Fibroblast of peridontal ligament (primary cell): ENCODE results near the gene OS9.
"Not testable (repeated sequence)": the region's sequence is repeated elsewhere in the genome, so short reads cannot be mapped to it uniquely, and the experiment has no call there.

Experiments used
- DNase-seq: peaks from one replicate; pipeline ENCODE4 v3.0.0-alpha.2; 2010; ENCODE audit errors: extremely low read depth

The OS9 gene

GRCh38 chr12:57695770-57696432 lies 2.0 kb downstream of the OS9 start:
- DNase-seq = no peak

- no peak for DNase-seq
Observed at GRCh38 chr12:57697076-57697475, 3.1 kb downstream of the OS9 start.

GRCh38 chr12:57698414-57698813 lies 4.5 kb downstream of the OS9 start:
- DNase-seq = no peak

GRCh38 chr12:57700317-57700716 lies 6.4 kb downstream of the OS9 start:
- DNase-seq = no peak

- DNase-seq = no peak
Observed at GRCh38 chr12:57707250-57707649, 13.3 kb downstream of the OS9 start.

GRCh38 chr12:57708296-57708695 lies 14.4 kb downstream of the OS9 start:
- no peak for DNase-seq

GRCh38 chr12:57712701-57713100 lies 18.8 kb downstream of the OS9 start:
- no peak for DNase-seq

GRCh38 chr12:57713209-57713608 lies 19.3 kb downstream of the OS9 start:
- no peak for DNase-seq

GRCh38 chr12:57715036-57715748 lies 21.3 kb downstream of the OS9 start:
- DNase-seq = not testable (repeated sequence)

- no peak for DNase-seq
Observed at GRCh38 chr12:57715786-57716185, 21.9 kb downstream of the OS9 start.

- DNase-seq = no peak
Observed at GRCh38 chr12:57716305-57716704, 22.4 kb downstream of the OS9 start.

GRCh38 chr12:57717131-57717530 lies 23.2 kb downstream of the OS9 start:
- DNase-seq = no peak

GRCh38 chr12:57717846-57718640 lies 24.1 kb downstream of the OS9 start:
- DNase-seq = no peak

- no peak for DNase-seq
Observed at GRCh38 chr12:57718641-57719528, 25.0 kb downstream of the OS9 start.

GRCh38 chr12:57719777-57720605 lies 26.1 kb downstream of the OS9 start:
- no peak for DNase-seq

GRCh38 chr12:57720606-57721595 lies 27.0 kb downstream of the OS9 start:
- no peak for DNase-seq

- not testable (repeated sequence) for DNase-seq
Observed at GRCh38 chr12:57721846-57722608, 28.1 kb downstream of the OS9 start.

- no peak for DNase-seq
Observed at GRCh38 chr12:57722716-57723629, 29.0 kb downstream of the OS9 start.
